HG03432 (cell line): ENCODE data around the gene INPP4A.

ENCODE experiments used
- ATAC-seq: cut with Tn5 transposase; IDR thresholded peaks from one replicate; pipeline ENCODE4 v1.9.1; 2021; ENCODE audit warnings: mild to moderate bottlenecking, moderate library complexity; ENCODE audit not compliant: unreplicated experiment

INPP4A gene

GRCh38 chr2:98537390-98538126, 92.9 kb downstream of the INPP4A start:
- no peak for ATAC-seq

GRCh38 chr2:98538280-98539041, 93.8 kb downstream of the INPP4A start:
- no peak for ATAC-seq

GRCh38 chr2:98539056-98539735, 94.5 kb downstream of the INPP4A start:
- ATAC-seq: no peak

- ATAC-seq: no peak
These were observed 95.9 kb downstream of the INPP4A start for GRCh38 chr2:98540536-98540935.

- no peak for ATAC-seq
These were observed 96.8 kb downstream of the INPP4A start for GRCh38 chr2:98541489-98541888.

- no peak for ATAC-seq
These were observed 97.2 kb downstream of the INPP4A start for GRCh38 chr2:98541906-98542305.

- ATAC-seq: no peak
These were observed 98.6 kb downstream of the INPP4A start for GRCh38 chr2:98543214-98543613.

GRCh38 chr2:98543842-98544241, 99.2 kb downstream of the INPP4A start:
- no peak for ATAC-seq

GRCh38 chr2:98545591-98545990, 100.9 kb downstream of the INPP4A start:
- no peak for ATAC-seq

GRCh38 chr2:98546186-98546585, 101.5 kb downstream of the INPP4A start:
- no peak for ATAC-seq

- ATAC-seq: no peak
These were observed 102.6 kb downstream of the INPP4A start for GRCh38 chr2:98547092-98547790.

- peak; percentile 64 for ATAC-seq
These were observed 104.5 kb downstream of the INPP4A start for GRCh38 chr2:98548920-98549818.

- ATAC-seq: no peak
These were observed 105.5 kb downstream of the INPP4A start for GRCh38 chr2:98550165-98550564.

GRCh38 chr2:98551316-98551715, 106.7 kb downstream of the INPP4A start:
- ATAC-seq: no peak

GRCh38 chr2:98552499-98553179, 108.0 kb downstream of the INPP4A start:
- no peak for ATAC-seq

- ATAC-seq: no peak
These were observed 109.6 kb downstream of the INPP4A start for GRCh38 chr2:98554116-98554861.

GRCh38 chr2:98555696-98556095, 111.0 kb downstream of the INPP4A start:
- ATAC-seq: no peak

GRCh38 chr2:98556344-98557033, 111.8 kb downstream of the INPP4A start:
- ATAC-seq: peak; percentile 86
